PC-9 (cell line): ENCODE results near the gene ZNF2.

Source experiments
- EZH2 ChIP-seq: fragments of 200-600 bp; sonication (generic); IDR thresholded peaks from 2 replicates; pipeline ENCODE4 v1.8.0; 2017; ENCODE audit warnings: antibody characterized with exemption, low read depth
- TF ChIP-seq, protein P1 (sequence below): fragments of 200-600 bp; sonication (generic); conservative IDR thresholded peaks from 2 replicates; pipeline ENCODE4 v1.6.1; 2017; ENCODE audit warnings: mixed run types, antibody characterized with exemption, mild to moderate bottlenecking, moderate library complexity

DNA sequence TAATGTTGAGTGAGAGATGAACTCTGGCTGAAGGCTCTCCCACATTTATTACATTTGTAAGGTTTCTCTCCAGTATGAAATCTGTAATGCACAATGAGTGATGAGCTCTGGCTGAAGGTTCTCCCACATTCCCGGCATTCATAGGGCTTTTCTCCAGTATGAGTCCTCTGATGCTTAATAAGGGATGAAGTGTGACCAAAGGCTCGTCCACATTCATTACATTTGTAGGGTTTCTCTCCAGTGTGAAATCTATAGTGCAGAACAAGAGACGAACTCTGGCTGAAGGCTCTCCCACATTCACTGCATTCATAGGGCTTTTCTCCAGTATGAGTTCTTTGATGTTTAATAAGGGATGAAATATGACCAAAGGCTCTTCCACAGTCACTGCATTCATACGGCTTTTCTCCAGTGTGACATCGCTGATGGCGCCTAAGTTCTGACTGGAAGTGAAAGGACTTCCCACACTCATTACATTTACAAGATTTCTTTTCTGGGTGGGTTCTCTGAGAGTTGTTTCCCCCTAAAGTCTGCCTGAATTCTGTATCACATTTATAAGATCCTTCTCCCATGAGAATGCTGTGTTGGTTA, 16.1 kb upstream of the ZNF2 start:
- no peak for TF ChIP-seq EZH2
- TF ChIP-seq, protein P1, sequence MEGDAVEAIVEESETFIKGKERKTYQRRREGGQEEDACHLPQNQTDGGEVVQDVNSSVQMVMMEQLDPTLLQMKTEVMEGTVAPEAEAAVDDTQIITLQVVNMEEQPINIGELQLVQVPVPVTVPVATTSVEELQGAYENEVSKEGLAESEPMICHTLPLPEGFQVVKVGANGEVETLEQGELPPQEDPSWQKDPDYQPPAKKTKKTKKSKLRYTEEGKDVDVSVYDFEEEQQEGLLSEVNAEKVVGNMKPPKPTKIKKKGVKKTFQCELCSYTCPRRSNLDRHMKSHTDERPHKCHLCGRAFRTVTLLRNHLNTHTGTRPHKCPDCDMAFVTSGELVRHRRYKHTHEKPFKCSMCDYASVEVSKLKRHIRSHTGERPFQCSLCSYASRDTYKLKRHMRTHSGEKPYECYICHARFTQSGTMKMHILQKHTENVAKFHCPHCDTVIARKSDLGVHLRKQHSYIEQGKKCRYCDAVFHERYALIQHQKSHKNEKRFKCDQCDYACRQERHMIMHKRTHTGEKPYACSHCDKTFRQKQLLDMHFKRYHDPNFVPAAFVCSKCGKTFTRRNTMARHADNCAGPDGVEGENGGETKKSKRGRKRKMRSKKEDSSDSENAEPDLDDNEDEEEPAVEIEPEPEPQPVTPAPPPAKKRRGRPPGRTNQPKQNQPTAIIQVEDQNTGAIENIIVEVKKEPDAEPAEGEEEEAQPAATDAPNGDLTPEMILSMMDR: no peak
